Activated CD4-positive, alpha-beta T cell treated with anti-CD3 and anti-CD28 coated beads, Interleukin-2, amount 50 U/mL, for 4 hours (primary cell): ENCODE data around the gene DMBT1.
"Not testable (repeated sequence)": the region's sequence is repeated elsewhere in the genome, so short reads cannot be mapped to it uniquely, and the experiment has no call there.

Experiments
- DNase-seq, 2 experiments: peaks; one replicate each; pipeline ENCODE4 v3.0.0-alpha.2; 2020

DMBT1 gene

DNA sequence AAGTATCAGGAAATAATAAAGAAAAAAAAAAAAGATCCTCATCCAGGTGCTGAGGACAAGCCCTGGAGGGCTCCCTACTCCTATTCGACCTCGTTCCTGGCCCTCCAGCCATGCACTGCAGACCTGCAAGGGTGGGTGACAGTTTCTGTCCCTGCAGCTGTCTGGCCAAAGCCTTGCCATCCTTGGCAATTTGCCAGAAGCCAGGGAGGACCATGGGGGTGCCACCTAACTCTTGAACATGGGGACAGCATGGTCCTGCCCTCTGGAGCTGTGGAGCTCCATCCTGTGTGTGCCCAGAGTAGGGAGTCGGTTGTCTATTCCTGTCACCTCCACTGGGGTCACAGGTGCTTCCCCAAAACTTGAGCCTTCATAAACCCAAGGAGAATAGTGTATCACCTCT is 27.8 kb downstream of the DMBT1 start:
- DNase-seq = no peak

DNA sequence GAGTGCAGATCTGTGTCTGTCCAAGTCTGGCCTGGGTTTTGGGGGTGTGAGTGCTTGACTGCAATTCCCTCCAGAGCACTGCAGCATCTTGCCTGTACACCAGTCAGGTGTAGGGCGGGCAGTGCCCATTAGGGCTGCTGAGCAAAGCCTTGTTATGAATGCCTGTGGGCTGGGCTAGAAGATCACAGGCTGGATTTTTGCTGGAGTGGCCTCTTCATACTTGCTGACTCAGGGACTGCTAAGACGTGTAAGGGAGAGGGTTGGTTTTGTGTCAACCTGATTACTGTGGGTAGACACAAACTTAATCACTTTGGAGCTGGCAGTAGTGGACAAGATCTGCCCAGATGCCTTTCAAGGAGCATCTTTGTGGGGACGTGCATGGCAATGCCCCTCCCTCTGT is 29.6 kb downstream of the DMBT1 start:
- DNase-seq = no peak

- no peak for DNase-seq
Measured at GRCh38 chr10:122591736-122592135, 31.2 kb downstream of the DMBT1 start.

- no peak for DNase-seq
Measured at GRCh38 chr10:122592161-122592560, 31.6 kb downstream of the DMBT1 start.

- no peak for DNase-seq
Measured at GRCh38 chr10:122617476-122618270, 57.1 kb downstream of the DMBT1 start.

- no peak for DNase-seq
Measured at GRCh38 chr10:122618461-122619165, 58.1 kb downstream of the DMBT1 start.

DNA sequence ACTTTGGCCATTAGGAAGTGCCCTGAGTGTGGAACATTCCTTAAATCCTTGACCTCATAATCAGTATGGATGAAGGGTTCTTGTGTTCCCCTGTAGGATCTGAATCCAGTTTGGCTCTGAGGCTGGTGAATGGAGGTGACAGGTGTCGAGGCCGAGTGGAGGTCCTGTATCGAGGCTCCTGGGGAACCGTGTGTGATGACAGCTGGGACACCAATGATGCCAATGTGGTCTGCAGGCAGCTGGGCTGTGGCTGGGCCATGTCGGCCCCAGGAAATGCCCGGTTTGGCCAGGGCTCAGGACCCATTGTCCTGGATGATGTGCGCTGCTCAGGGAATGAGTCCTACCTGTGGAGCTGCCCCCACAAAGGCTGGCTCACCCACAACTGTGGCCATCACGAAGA is 60.4 kb downstream of the DMBT1 start:
- DNase-seq = not testable (repeated sequence)

GRCh38 chr10:122624546-122624945 is 64.0 kb downstream of the DMBT1 start:
- DNase-seq = no peak

- DNase-seq = no peak
Measured at GRCh38 chr10:122630526-122630925, 70.0 kb downstream of the DMBT1 start.

GRCh38 chr10:122632031-122632430 is 71.5 kb downstream of the DMBT1 start:
- DNase-seq = no peak

GRCh38 chr10:122632576-122632975 is 72.0 kb downstream of the DMBT1 start:
- no peak for DNase-seq

GRCh38 chr10:122636953-122637352 is 76.4 kb downstream of the DMBT1 start:
- DNase-seq = no peak

GRCh38 chr10:122637376-122637775 is 76.8 kb downstream of the DMBT1 start:
- no peak for DNase-seq

GRCh38 chr10:122638106-122638505 is 77.6 kb downstream of the DMBT1 start:
- DNase-seq = no peak

DNA sequence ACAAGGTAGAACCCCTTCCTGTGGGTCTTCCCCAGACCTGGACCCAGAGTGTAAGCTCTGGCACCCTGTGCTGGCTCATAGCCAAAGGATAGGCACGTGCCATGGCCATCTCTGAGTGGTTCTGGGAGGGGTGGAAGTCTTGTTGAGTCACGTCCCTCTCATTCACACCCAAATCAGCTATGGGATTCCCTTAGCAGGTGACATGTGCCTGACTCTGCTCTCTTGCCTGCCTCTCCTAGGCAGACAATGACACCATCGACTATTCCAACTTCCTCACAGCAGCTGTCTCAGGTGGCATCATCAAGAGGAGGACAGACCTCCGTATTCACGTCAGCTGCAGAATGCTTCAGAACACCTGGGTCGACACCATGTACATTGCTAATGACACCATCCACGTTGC is 79.2 kb downstream of the DMBT1 start:
- no peak for DNase-seq

DNA sequence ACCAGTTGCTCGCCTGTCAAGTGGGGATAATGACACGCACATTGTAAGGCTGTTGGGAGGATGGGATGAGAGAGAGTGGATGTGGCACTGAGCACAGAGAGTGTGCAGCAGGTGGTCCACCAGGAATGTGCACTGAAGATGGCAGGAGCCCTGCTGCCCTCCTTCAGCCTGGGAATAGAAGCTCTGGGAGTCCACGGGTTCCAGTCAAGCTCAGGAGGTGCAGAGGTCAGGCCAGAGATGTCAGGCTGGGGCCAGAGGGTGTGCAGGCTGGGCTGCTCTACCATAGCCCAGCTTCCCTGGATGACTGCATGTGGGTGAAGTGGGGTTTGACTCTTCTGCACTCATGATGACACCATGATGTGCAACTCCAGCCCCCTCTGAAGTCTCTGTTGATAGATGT is 80.4 kb downstream of the DMBT1 start:
- DNase-seq = no peak

- DNase-seq = no peak
Measured at GRCh38 chr10:122642726-122643605, 82.4 kb downstream of the DMBT1 start.

- no peak for DNase-seq
Measured at GRCh38 chr10:122643931-122644534, 83.5 kb downstream of the DMBT1 start.

DNA sequence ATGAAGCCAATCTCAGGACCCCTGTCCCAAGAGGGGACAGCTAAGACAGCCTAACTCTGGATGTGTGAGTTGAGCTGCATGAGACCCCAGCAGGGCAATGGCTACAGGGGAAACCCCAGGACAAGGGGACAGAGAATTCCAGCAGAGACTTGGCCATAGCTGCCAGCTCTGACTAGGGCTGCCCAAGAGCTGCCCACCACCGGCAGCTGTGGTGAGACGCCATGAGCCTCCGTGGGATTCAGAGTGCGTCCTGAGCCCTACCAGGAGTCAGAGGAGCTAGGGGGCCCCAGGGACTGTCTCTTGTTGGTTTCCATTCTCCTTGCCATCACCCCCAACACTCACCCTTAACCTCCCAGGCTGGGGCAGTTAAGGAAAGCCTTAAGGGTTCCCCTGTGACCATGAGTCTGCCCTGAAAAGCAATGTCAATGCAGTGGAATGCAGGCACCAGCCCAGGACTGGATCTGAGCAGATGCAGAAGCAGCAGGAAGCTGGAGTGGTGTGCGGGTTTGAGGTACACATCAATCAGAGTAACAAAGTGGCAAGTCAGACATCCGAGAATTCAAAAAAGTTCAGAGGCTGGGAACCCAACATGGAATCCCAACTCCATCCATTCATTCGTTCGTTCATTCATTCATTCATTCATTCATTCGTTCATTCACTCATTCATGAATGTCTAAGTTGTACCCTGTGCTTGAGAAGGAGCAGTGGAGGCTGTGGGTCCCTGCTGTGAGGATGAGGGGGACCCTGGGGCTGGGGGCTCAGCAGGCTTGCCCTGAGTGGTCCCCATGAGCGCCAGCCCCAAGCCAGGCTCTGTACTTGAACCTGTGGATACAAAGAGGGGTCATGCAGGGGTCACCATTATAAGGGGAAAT is 86.2 kb downstream of the DMBT1 start:
- DNase-seq = no peak

GRCh38 chr10:122647383-122647968 is 86.9 kb downstream of the DMBT1 start:
- no peak for DNase-seq

- DNase-seq = no peak
Measured at GRCh38 chr10:122648599-122649428, 88.3 kb downstream of the DMBT1 start.
